Fibroblast of villous mesenchyme (primary cell): ENCODE measurements around the gene OXCT1. TPM values are rescaled to one million over a fixed set of nuclear protein-coding genes. Genes with fewer than 3 reads are reported as not detected.
A peak's percentile ranks its signal among the peaks of the same experiment; 100 is the strongest.

Experiments used
- DNase-seq: peaks from one replicate; pipeline ENCODE4 v3.0.0-alpha.2; 2010; ENCODE audit warnings: low read depth
- H3K4me3 ChIP-seq: 2 replicates; pipeline ENCODE4 v1.5.1; 2011; ENCODE audit warnings: low read depth, mild to moderate bottlenecking, low read length
- CTCF ChIP-seq: IDR thresholded peaks from 2 replicates; pipeline ENCODE4 v1.5.1; 2012; ENCODE audit warnings: low read depth, mild to moderate bottlenecking, low read length; ENCODE audit not compliant: insufficient read depth
- total RNA-seq: library from RNA; depleted of rRNA; stranded (reverse); fragments of >200 nt; gene quantifications from 2 replicates; pipeline ENCODE4 v1.2.3, GENCODE V29; 2012

The OXCT1 gene
- total RNA-seq, 1 donor, result 23.3 TPM

- no peak for TF ChIP-seq CTCF
- DNase-seq, result no peak
Observed at GRCh38 chr5:41772056-41772455, 98.2 kb downstream of the OXCT1 start.

GRCh38 chr5:41770799-41771198 is 99.4 kb downstream of the OXCT1 start:
- H3K4me3 ChIP-seq, result no peak overlapping the region
- no peak for TF ChIP-seq CTCF
- DNase-seq, result no peak

More at GRCh38 chr5:41772056-41772455, 98.2 kb downstream of the OXCT1 start:
- no peak overlapping the region for H3K4me3 ChIP-seq

GRCh38 chr5:41768692-41769091 is 101.5 kb downstream of the OXCT1 start:
- no peak for DNase-seq
- TF ChIP-seq CTCF, result no peak
- H3K4me3 ChIP-seq, result no peak overlapping the region

GRCh38 chr5:41764650-41765049 is 105.6 kb downstream of the OXCT1 start:
- TF ChIP-seq CTCF, result no peak

GRCh38 chr5:41763574-41763973 is 106.7 kb downstream of the OXCT1 start:
- H3K4me3 ChIP-seq, result no peak overlapping the region
- no peak for DNase-seq
- no peak for TF ChIP-seq CTCF

More at GRCh38 chr5:41764650-41765049, 105.6 kb downstream of the OXCT1 start:
- no peak for DNase-seq
- no peak overlapping the region for H3K4me3 ChIP-seq

- TF ChIP-seq CTCF, result no peak
- peak; percentile 66 for DNase-seq
- no peak overlapping the region for H3K4me3 ChIP-seq
Observed at GRCh38 chr5:41763081-41763480, 107.1 kb downstream of the OXCT1 start.

- no peak for TF ChIP-seq CTCF
- no peak for DNase-seq
Observed at GRCh38 chr5:41762426-41762825, 107.8 kb downstream of the OXCT1 start.

More at GRCh38 chr5:41762426-41762825, 107.8 kb downstream of the OXCT1 start:
- H3K4me3 ChIP-seq, result no peak overlapping the region
